Adipocyte (in vitro differentiated cells): ENCODE measurements around the gene FAM89B.

Experiments
- DNase-seq: peaks from one replicate; pipeline ENCODE4 v3.0.0-alpha.2; 2015; ENCODE audit warnings: low read depth
- H3K27me3 ChIP-seq: replicated peaks from 2 replicates; pipeline ENCODE4 v1.7.0; 2013; ENCODE audit warnings: mild to moderate bottlenecking, low read length, moderate library complexity; ENCODE audit not compliant: control insufficient read depth, insufficient read depth
- H3K36me3 ChIP-seq: 2 replicates; pipeline ENCODE4 v1.7.0; 2013; ENCODE audit warnings: low read length, mild to moderate bottlenecking, moderate library complexity; ENCODE audit not compliant: control insufficient read depth, insufficient read depth, severe bottlenecking
- H3K4me1 ChIP-seq: 2 replicates; pipeline ENCODE4 v1.7.0; 2013; ENCODE audit warnings: mild to moderate bottlenecking, low read length, moderate library complexity; ENCODE audit not compliant: control insufficient read depth, insufficient read depth
- H3K4me3 ChIP-seq: 2 replicates; pipeline ENCODE4 v1.7.0; 2013; ENCODE audit warnings: mild to moderate bottlenecking, low read length, moderate library complexity
- H3K9ac ChIP-seq: 2 replicates; pipeline ENCODE4 v1.7.0; 2013; ENCODE audit warnings: mild to moderate bottlenecking, low read length, moderate library complexity
- H3K9me3 ChIP-seq: 2 replicates; pipeline ENCODE4 v1.7.0; 2013; ENCODE audit warnings: mild to moderate bottlenecking, low read length, moderate library complexity; ENCODE audit not compliant: control insufficient read depth

FAM89B gene

GRCh38 chr11:65599216-65599954 is 27.0 kb downstream of the FAM89B start:
- Histone ChIP-seq H3K9ac (no peak overlapping the region), H3K27me3 (no peaks in the 10 kb centered on the region), H3K9me3 (no peaks in the 10 kb centered on the region), H3K4me3 (no peak overlapping the region), H3K36me3 (peaks cover 32% of the 10 kb centered on the region), H3K4me1 (peaks cover 13% of the 10 kb centered on the region)
- DNase-seq, result no peak

GRCh38 chr11:65599955-65600246 is 27.6 kb downstream of the FAM89B start:
- Histone ChIP-seq H3K4me1 (peaks cover 12% of the 10 kb centered on the region), H3K27me3 (no peaks in the 10 kb centered on the region), H3K9me3 (no peaks in the 10 kb centered on the region), H3K36me3 (peaks cover 38% of the 10 kb centered on the region), H3K9ac (no peak overlapping the region), H3K4me3 (no peak overlapping the region)
- no peak for DNase-seq

GRCh38 chr11:65604258-65604657 is 31.9 kb downstream of the FAM89B start:
- peaks cover 17% of the 10 kb centered on the region for H3K4me1 ChIP-seq
- no peak for DNase-seq
- H3K36me3 ChIP-seq, result peaks cover 33% of the 10 kb centered on the region
- H3K9me3 ChIP-seq, result no peaks in the 10 kb centered on the region
- no peak overlapping the region for H3K9ac ChIP-seq
- no peaks in the 10 kb centered on the region for H3K27me3 ChIP-seq
- H3K4me3 ChIP-seq, result no peak overlapping the region

- DNase-seq, result peak; percentile 98
- H3K27me3 ChIP-seq, result no peaks in the 10 kb centered on the region
Measured at GRCh38 chr11:65606876-65607613, 34.7 kb downstream of the FAM89B start.

GRCh38 chr11:65607614-65608426 is 35.5 kb downstream of the FAM89B start:
- Histone ChIP-seq H3K4me1 (peaks cover 47% of the 10 kb centered on the region), H3K4me3 (peak overlapping the region; percentile 69), H3K27me3 (no peaks in the 10 kb centered on the region), H3K9me3 (no peaks in the 10 kb centered on the region), H3K36me3 (peaks cover 33% of the 10 kb centered on the region), H3K9ac (no peak overlapping the region)
- no peak for DNase-seq

More at GRCh38 chr11:65606876-65607613, 34.7 kb downstream of the FAM89B start:
- Histone ChIP-seq H3K9ac (no peak overlapping the region), H3K4me1 (peaks cover 39% of the 10 kb centered on the region), H3K9me3 (no peaks in the 10 kb centered on the region), H3K36me3 (peaks cover 33% of the 10 kb centered on the region), H3K4me3 (peak overlapping the region; percentile 69)

- Histone ChIP-seq H3K4me3 (no peak overlapping the region), H3K4me1 (peaks cover 52% of the 10 kb centered on the region), H3K9ac (peak overlapping the region; percentile 34), H3K9me3 (no peaks in the 10 kb centered on the region), H3K27me3 (no peaks in the 10 kb centered on the region), H3K36me3 (peaks cover 20% of the 10 kb centered on the region)
- DNase-seq, result no peak
Measured at GRCh38 chr11:65609229-65609628, 36.9 kb downstream of the FAM89B start.

- H3K36me3 ChIP-seq, result peaks cover 16% of the 10 kb centered on the region
- H3K4me3 ChIP-seq, result no peak overlapping the region
- no peak for DNase-seq
- no peaks in the 10 kb centered on the region for H3K9me3 ChIP-seq
- no peaks in the 10 kb centered on the region for H3K27me3 ChIP-seq
- H3K9ac ChIP-seq, result peak overlapping the region; percentile 34
- H3K4me1 ChIP-seq, result peaks cover 52% of the 10 kb centered on the region
Measured at GRCh38 chr11:65609665-65610064, 37.3 kb downstream of the FAM89B start.

- no peak overlapping the region for H3K4me3 ChIP-seq
- H3K36me3 ChIP-seq, result peaks cover 9% of the 10 kb centered on the region
- no peak for DNase-seq
- H3K9ac ChIP-seq, result peak overlapping the region; percentile 29
- H3K9me3 ChIP-seq, result no peaks in the 10 kb centered on the region
- no peaks in the 10 kb centered on the region for H3K27me3 ChIP-seq
- peaks cover 52% of the 10 kb centered on the region for H3K4me1 ChIP-seq
Measured at GRCh38 chr11:65610404-65610803, 38.1 kb downstream of the FAM89B start.

GRCh38 chr11:65611028-65611757 is 38.9 kb downstream of the FAM89B start:
- peaks cover 3% of the 10 kb centered on the region for H3K36me3 ChIP-seq

GRCh38 chr11:65611758-65612603 is 39.6 kb downstream of the FAM89B start:
- Histone ChIP-seq H3K27me3 (no peaks in the 10 kb centered on the region), H3K9me3 (no peaks in the 10 kb centered on the region), H3K4me1 (peaks cover 56% of the 10 kb centered on the region), H3K9ac (peak overlapping the region; percentile 99), H3K36me3 (peaks cover 4% of the 10 kb centered on the region), H3K4me3 (peak overlapping the region; percentile 84)
- DNase-seq, result peak; percentile 12

More at GRCh38 chr11:65611028-65611757, 38.9 kb downstream of the FAM89B start:
- peaks cover 52% of the 10 kb centered on the region for H3K4me1 ChIP-seq
- DNase-seq, result no peak
- no peak overlapping the region for H3K4me3 ChIP-seq
- H3K9ac ChIP-seq, result peak overlapping the region; percentile 99
- no peaks in the 10 kb centered on the region for H3K9me3 ChIP-seq
- no peaks in the 10 kb centered on the region for H3K27me3 ChIP-seq
